ENCODE measurements around the gene VPREB3.

DNA sequence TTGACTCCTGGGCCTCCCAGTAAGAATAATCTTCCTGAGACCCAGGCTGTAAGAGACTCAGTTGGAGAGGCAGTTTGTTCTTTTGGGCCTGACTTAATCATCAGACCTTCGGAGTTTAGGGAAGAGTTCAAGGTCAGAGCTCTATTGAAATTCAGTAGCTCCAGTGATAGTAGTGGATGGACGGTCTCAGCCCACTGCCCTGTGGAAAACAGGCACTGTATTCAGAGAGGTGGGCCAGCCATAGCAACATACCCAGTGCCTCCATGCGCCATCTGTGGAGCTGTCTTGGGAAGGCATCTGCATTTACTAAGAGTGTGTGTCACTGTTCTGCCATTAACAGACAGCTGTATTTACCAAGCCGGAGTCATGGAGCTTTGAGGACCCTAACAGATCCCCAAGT, 35.4 kb upstream of the VPREB3 start:
- TF ChIP-seq, protein P1, sequence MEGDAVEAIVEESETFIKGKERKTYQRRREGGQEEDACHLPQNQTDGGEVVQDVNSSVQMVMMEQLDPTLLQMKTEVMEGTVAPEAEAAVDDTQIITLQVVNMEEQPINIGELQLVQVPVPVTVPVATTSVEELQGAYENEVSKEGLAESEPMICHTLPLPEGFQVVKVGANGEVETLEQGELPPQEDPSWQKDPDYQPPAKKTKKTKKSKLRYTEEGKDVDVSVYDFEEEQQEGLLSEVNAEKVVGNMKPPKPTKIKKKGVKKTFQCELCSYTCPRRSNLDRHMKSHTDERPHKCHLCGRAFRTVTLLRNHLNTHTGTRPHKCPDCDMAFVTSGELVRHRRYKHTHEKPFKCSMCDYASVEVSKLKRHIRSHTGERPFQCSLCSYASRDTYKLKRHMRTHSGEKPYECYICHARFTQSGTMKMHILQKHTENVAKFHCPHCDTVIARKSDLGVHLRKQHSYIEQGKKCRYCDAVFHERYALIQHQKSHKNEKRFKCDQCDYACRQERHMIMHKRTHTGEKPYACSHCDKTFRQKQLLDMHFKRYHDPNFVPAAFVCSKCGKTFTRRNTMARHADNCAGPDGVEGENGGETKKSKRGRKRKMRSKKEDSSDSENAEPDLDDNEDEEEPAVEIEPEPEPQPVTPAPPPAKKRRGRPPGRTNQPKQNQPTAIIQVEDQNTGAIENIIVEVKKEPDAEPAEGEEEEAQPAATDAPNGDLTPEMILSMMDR (IDR thresholded peaks at IDR 0.05) = no peak
- no peak for TF ChIP-seq POLR2A (IDR thresholded peaks at IDR 0.05)
